GM21526 (cell line): ENCODE measurements around the gene NCKAP5.

Experiments
- ATAC-seq: cut with Tn5 transposase; IDR thresholded peaks from one replicate; pipeline ENCODE4 v1.9.1; 2021; ENCODE audit warnings: moderate library complexity; ENCODE audit not compliant: unreplicated experiment, low FRiP score

Gene NCKAP5

GRCh38 chr2:133072837-133073694, 495.2 kb downstream of the NCKAP5 start:
- ATAC-seq = no peak

DNA sequence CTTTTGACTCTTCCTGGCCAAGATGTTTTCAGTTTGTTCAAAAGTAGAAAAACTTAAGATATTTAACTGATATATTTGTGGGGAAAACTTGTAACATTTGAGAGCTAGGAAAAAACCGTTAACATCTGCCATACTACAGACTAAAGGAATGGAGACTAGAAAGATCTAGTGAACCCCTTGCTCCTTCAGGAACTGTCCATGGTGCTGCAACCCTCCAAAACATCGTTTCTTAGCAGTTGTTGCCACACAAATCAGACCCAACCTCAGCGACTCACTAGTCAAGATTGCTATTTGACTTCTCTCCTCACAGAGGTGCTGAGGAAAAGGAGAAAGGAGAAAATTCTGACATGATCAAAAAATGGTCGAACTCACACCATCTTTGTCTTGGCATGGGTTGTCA, 504.5 kb downstream of the NCKAP5 start:
- ATAC-seq = no peak

DNA sequence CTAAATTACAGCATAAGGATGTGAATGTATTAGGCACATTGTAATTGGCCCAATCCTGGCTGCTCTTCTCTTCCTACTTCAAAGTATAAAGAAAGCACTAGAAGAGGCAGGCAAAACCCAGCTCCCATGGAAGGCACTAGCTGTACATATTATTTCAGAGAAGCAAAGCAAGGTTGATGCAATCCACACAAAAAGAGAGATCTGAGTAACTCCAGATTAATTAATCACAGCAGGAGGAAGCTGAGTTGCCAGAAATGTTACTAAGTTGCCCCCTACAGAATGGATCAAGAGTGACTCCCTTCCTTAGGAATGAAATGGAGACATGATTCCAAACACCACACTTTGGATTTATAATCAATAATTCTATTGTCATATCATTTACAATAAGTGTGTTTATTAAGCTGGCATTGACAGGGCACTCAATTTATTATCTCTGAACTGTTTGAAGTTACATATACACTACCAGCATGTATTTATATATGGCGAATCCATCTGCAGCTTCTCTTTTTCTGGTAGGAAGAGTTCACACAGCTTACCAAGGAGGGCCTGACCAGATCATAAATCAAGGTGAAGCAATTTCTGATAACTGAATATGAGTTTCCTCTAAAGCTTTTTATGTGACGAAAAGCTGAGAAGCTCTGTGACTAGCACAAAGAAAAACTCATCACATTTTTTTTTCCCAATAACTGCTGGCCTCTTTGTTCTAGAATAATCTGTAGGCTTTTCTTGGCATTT, 505.2 kb downstream of the NCKAP5 start:
- no peak for ATAC-seq

DNA sequence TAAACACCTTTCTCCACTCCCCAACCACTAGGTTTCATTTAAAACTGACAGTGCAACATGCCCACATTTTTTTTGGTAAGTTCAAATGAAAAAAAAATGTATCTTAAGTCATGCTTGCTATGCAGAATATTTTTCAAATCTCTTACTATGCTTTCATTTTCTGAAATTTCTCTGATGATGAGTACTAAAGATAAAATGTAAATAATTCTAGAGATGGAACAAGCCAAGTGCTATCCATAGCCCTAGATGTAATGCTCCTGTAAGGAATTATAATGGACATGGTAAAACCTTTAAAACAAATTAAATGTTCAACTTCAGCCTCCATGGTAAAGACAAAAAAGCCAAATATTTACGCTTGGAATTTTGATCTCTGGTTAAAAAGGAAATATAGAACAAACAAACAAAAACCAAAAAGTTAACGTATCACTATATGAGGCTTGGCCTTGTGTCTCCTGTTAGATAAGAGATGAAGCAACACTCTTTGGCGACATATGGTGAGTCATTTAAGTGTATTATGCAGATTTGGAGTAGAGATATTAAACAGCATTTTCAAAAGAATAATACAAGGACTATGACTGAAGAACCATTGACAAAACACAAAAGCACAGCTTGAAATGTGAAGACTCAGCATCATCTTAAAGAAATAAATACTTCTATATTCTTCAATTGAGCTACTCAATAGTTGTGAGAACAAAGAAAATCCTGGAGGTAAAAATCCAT, 506.2 kb downstream of the NCKAP5 start:
- no peak for ATAC-seq

GRCh38 chr2:133054297-133054696, 514.0 kb downstream of the NCKAP5 start:
- ATAC-seq = no peak

- ATAC-seq = no peak
Observed at GRCh38 chr2:133053541-133053940, 514.7 kb downstream of the NCKAP5 start.

DNA sequence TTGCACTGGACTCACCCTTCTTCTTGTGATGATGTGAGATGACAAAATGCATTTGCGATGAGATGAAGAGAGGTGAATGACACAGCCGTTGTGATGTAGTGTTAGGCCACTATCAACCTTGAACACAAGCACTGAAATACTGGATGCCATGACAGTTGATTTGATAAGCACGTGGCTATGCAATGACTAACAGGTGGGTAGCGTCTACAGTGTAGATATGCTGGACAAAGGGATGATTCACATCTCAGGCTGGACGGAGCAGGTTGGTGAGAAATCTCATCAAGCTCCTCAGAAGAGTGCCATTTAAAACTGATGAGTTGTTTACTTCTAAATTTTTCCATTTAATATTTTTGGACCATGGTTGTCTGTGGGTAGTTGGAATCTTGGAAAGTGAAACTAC, 522.5 kb downstream of the NCKAP5 start:
- no peak for ATAC-seq

DNA sequence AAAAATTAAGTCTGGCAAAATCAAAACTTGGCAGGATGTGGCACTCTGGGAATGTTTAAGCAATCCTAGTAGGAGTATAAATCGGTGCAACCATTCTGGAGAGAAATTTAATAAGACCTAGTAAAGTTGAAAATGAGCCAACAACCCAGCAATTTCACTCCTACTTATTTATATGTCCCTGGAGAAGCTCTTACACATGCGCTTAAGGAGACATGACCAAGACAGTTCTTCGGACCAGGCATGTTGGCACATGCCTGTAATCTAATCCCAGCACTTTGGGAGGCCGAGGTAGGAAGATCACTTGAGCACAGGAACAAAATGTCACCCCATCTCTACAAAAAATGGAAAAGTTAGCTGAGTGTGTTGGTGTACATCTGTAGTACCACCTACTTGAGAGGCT, 523.7 kb downstream of the NCKAP5 start:
- ATAC-seq = no peak

DNA sequence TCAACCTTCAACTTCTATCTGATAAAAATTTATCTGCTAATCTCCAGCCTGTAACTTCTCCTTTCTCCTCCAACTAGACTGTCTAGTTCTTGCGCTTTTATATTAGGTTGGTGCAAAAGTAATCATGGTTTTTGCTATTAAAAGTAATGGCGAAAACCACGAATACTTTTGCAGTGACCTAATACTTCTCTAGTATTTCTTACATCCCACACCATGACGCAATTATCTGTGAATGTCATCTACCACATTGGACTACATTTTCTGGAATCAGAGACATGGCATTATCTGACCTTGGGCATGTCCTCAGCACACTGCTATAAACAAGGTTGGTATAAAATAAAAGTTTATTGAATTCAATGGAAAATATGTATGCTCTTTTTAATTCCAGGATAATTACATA, 528.1 kb downstream of the NCKAP5 start:
- ATAC-seq = no peak

DNA sequence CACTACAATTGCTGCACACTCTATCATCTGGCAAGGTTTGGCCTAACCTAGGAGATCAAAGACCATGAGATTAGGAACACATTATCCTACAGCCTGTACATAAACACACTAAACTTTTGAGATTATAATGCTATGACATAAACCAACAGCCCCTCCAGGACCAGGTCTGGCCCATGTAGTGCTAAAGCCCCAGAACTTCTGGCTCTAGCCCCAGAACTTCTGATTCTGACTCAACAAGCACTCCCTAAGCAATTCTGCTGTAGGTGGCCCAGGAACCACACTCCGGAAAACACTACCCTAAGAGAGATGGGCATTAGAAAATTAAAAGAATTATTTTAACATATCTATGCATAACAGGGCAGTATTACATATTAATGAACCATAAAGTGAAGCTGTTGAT, 528.7 kb downstream of the NCKAP5 start:
- ATAC-seq = no peak

GRCh38 chr2:133026536-133027177, 541.6 kb downstream of the NCKAP5 start:
- ATAC-seq = no peak

GRCh38 chr2:133025004-133025403, 543.3 kb downstream of the NCKAP5 start:
- ATAC-seq = no peak

DNA sequence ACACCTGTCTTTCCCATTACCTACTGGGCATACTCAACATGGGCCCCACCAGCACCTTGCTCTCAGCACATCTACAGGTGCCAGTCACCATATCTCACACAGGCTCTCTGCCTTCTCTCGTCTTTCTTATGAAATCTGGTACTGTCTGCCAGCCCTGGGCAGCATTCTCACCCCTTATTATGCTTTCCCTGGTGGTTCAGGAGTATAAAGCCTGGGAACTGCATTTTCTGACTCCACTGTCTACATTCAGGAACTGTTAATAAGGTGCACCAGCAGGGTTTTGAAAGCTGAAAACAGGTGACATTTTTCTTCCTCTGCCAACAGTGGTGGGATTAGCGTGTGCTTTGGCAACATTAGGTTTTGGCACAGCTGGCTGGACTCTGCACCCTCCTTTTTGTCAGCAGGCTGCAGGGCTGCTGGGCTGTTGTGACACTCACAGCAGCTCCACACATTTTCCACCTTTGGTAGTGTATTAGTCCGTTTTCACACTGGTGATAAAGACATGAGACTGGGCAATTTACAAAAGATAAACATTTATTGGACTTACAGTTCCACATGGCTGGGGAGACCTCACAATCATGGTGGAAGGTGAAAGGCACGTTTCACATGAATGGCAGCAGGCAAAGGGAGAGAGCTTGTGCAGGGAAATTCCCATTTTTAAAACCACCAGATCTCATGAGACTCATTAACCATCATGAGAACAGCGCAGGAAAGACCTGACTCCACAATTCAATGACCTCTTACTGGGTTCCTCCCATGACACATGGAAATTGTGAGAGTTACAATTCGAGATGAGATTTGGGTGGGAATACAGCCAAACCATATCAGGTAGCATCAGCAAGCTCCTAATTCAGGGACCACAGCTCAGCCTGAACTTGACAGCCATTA, 555.2 kb downstream of the NCKAP5 start:
- no peak for ATAC-seq

DNA sequence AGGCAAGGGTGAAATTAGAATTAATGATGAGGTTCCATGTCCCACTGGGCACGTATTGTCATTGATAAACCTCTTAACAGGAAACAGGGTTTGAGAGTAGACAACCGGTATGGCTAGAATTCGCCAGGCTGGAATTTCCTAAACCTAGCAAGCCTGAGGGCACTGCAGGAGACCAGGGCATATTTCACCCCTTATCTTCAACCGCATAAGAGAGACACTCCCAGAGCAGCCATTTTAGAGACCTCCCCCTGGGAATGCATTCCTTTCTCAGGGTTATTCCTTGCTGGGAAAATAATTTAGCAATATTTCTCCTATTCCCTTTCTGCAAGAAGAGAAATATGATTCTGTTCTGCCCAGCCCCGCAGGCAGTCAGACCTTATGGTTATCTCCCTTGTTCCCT, 563.6 kb downstream of the NCKAP5 start:
- ATAC-seq = no peak

GRCh38 chr2:132999421-132999820, 568.8 kb downstream of the NCKAP5 start:
- no peak for ATAC-seq

DNA sequence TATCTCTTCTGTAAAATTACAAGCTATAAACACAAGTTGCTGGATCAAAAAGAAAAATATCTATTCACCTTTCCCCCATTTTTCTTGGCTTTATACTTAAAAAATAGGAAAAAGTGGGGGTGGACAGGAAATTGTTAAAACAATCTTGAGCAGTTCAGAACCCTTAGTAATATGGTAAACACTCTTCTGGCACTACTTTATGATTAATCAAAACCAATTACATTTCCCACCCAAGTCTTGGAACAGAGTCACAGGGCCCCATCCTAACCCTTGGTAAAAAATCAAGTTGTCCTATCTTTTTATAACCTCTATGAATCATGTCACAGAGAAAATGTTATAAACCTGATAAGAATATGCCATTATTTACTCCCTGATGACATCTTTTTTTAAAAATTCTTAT, 570.0 kb downstream of the NCKAP5 start:
- no peak for ATAC-seq

DNA sequence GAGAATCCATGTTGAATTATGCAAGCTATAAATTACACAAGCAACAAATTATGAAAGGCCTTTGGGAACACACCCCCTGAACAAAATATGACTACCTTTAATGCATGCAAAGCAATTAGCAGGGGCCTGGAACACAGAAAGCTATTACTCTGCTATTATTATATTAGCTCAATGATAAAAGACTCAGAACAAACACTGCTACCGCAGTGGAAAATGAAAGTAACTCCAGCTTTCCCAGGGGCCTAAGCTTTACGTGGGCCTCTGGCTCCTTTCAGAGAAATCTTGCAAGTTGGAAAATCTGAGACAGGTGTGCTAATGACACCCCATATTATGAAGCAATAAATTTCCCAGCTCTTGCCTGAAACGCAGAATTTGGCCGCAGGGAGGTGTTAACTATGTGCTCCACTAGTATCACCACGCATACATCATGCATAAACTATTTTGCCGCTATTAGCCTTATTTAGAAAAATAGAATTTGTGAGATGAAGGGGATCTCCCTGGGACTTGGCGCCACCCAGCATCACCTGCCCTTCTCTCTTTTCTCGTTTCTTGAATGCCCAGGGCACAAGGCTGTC, 576.7 kb downstream of the NCKAP5 start:
- no peak for ATAC-seq

DNA sequence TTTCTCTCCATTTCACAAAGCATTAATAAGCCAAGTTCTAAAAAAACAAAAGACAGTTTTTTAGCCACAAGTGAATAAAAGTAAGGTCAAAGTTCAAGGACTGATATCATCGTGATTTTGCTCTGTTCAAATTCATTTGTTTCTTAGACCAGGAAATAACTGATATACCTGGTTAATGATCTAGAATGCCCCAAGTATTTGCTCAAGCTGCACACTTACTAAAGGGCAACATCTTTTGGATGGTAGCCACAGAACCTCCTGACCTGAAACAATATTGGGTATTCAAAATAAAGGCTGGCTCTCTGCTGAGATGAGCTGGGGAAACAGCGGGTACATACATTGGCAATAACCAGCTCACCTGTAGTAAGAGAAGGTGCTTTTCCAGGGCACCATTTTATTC, 583.5 kb downstream of the NCKAP5 start:
- ATAC-seq = no peak

GRCh38 chr2:132980304-132980703, 588.0 kb downstream of the NCKAP5 start:
- ATAC-seq = no peak
